Ascending aorta (tissue), 2 donors: ENCODE measurements around the gene KRTAP9-3. TPM values are rescaled to one million over a fixed set of nuclear protein-coding genes. Genes with fewer than 3 reads are reported as not detected.
"Not testable (repeated sequence)": the region's sequence is repeated elsewhere in the genome, so short reads cannot be mapped to it uniquely, and the experiment has no call there.

Experiments used
- DNase-seq, 2 donors: peaks; one replicate each; pipeline ENCODE4 v3.0.0-alpha.2; 2019; ENCODE audit warnings: low spot score in 2 of 2
- H3K27ac ChIP-seq, 2 donors: fragments of 200-600 bp; sonication (generic); one replicate each; pipeline ENCODE4 v1.5.1; 2016 to 2017; ENCODE audit warnings: mild to moderate bottlenecking in 1 of 2
- H3K27me3 ChIP-seq: fragments of 200-600 bp; sonication (generic); one replicate; pipeline ENCODE4 v1.5.1; 2017
- H3K36me3 ChIP-seq, 2 donors: fragments of 200-600 bp; sonication (generic); one replicate each; pipeline ENCODE4 v1.5.1; 2016
- H3K4me1 ChIP-seq, 2 donors: fragments of 200-600 bp; sonication (generic); one replicate each; pipeline ENCODE4 v1.5.1; 2016 to 2017; ENCODE audit warnings: mild to moderate bottlenecking in 1 of 2
- H3K4me3 ChIP-seq, 2 donors: fragments of 200-600 bp; sonication (generic); one replicate each; pipeline ENCODE4 v1.5.1; 2016 to 2017; ENCODE audit warnings: mild to moderate bottlenecking in 1 of 2
- H3K9me3 ChIP-seq, 2 donors: fragments of 200-600 bp; sonication (generic); one replicate each; pipeline ENCODE4 v1.5.1; 2016
- intact Hi-C: fragments of 100-400 bp; cut with DNase I; formaldehyde crosslinking; loops from one replicate; pipeline ENCODE4 v1.15.1; 2023
- total RNA-seq: library from RNA; depleted of rRNA; stranded (reverse); fragments of >200 nt; gene quantifications from one replicate; pipeline ENCODE4 v1.1.0, GENCODE V29; 2016
- TF ChIP-seq, protein P1 (sequence below), 3 experiments: fragments of 200-600 bp in 2 of 3; fragments of 450-650 bp in 1 of 3; sonication (generic) in 2 of 3; IDR thresholded peaks; one replicate each; pipeline ENCODE4 v1.5.1; 2016 to 2019; ENCODE audit warnings: antibody characterized with exemption in 3 of 3, mild to moderate bottlenecking in 1 of 3, moderate library complexity in 1 of 3

KRTAP9-3 gene
- total RNA-seq, 1 donor from 2014 or later = not detected

DNA sequence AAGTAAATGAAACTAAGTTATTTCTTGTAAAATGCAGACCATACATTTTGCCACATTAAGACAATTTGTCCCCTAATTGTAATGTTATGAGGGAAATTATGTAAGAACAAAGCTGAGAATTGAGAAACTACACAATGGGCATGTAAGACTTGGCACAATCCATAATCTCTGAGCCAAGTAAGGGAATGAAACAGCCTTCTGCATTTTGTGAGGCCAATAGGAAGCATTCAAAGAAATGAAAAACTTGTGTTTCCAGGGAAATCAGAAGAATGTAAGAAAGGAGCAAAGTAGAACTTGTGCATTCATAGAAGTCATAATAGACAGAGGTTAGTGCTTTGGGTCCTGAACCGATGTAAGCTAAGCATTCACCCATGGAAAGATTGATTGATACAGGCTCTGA, 19.0 kb downstream of the KRTAP9-3 start:
- H3K4me3 ChIP-seq = no peak overlapping the region
- no peaks in the 10 kb centered on the region for H3K36me3 ChIP-seq
- no peaks in the 10 kb centered on the region for H3K27me3 ChIP-seq
- H3K27ac ChIP-seq = no peak overlapping the region
- no peaks in the 10 kb centered on the region for H3K9me3 ChIP-seq
- DNase-seq = no peak
- no peaks in the 10 kb centered on the region for H3K4me1 ChIP-seq
- intact Hi-C loops = no loop called here
- TF ChIP-seq, protein P1, sequence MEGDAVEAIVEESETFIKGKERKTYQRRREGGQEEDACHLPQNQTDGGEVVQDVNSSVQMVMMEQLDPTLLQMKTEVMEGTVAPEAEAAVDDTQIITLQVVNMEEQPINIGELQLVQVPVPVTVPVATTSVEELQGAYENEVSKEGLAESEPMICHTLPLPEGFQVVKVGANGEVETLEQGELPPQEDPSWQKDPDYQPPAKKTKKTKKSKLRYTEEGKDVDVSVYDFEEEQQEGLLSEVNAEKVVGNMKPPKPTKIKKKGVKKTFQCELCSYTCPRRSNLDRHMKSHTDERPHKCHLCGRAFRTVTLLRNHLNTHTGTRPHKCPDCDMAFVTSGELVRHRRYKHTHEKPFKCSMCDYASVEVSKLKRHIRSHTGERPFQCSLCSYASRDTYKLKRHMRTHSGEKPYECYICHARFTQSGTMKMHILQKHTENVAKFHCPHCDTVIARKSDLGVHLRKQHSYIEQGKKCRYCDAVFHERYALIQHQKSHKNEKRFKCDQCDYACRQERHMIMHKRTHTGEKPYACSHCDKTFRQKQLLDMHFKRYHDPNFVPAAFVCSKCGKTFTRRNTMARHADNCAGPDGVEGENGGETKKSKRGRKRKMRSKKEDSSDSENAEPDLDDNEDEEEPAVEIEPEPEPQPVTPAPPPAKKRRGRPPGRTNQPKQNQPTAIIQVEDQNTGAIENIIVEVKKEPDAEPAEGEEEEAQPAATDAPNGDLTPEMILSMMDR (IDR thresholded peaks at IDR 0.05) = no peak

DNA sequence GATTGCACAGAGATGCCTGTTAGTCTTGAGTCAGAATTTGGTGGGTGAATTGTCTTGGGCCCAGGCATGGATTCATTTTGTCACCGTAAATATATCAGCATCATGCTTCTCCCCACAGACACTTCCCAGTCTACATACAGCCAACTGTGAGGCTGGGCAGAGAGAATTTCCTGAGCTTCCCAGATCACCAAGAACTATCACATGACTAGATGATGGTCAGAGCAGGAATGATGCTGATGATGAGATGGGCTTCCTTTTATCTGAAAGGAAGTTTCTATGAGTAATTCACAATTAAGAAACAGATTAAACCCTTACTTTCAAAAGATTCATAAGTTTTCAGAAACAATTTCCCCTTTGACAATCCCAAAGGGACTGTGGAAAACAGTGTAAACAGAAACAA, 22.6 kb downstream of the KRTAP9-3 start:
- H3K27me3 ChIP-seq = no peaks in the 10 kb centered on the region
- H3K36me3 ChIP-seq = no peaks in the 10 kb centered on the region
- intact Hi-C loops = no loop called here
- TF ChIP-seq, protein P1 (IDR thresholded peaks at IDR 0.05) = no peak
- H3K4me3 ChIP-seq = no peak overlapping the region
- no peaks in the 10 kb centered on the region for H3K4me1 ChIP-seq
- H3K9me3 ChIP-seq = no peaks in the 10 kb centered on the region
- H3K27ac ChIP-seq = no peak overlapping the region
- DNase-seq = no peak

DNA sequence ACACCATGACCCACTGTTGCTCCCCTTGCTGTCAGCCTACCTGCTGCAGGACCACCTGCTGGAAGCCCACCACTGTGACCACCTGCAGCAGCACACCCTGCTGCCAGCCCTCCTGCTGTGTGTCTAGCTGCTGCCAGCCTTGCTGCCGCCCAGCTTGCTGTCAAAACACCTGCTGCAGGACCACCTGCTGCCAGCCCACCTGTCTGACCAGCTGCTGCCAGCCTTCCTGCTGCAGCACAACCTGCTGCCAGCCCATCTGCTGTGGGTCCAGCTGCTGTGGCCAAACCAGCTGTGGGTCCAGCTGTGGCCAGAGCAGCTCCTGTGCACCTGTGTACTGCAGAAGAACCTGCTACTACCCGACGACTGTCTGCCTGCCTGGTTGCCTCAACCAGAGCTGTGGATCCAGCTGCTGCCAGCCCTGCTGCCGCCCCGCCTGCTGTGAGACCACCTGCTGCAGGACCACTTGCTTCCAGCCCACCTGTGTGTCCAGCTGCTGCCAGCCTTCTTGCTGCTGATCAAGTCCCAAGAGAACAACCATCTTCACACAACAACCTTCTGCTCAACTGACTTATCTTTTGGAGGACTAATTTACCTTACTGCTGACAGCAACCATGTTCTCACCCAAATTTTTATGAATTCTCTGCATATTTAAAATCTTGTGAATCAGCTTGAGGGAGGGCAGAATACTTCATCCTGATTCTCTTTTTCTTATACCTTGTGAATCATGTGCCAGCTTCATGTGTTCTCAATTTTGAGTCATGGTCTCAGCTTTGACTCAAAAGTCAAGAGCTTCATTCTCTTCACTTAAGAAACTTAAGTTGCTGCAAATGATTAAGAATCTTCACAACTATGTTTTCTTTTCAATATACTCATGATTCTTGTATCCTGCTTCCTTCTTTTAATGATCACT, 23.4 kb downstream of the KRTAP9-3 start, which contains the start of gene KRTAP9-9:
Gene KRTAP9-9 (plus strand): TSS at position 4 of the 910 bp plus-strand sequence.
- H3K9me3 ChIP-seq, H3K27ac ChIP-seq, H3K4me3 ChIP-seq, H3K36me3 ChIP-seq, DNase-seq, intact Hi-C loops, H3K4me1 ChIP-seq, H3K27me3 ChIP-seq: not testable (repeated sequence)

DNA sequence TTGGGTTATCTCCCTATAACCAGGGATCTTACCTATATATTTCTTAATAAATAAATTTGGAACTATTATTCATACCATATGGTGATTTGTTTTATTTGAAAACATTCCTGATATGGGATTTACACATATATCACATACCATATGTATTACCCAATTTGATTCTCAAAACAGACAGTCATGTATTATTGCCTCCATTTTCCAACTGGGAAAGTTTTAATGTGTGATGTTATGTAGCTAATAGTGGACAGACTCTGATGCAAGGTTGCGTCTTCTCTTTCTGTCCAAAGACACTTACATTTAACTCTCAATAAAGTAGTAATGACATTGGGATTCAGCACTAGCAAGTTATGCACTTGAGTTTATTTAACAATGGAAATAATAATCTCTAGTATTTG, 24.0 kb downstream of the KRTAP9-3 start:
- no peak for DNase-seq
- intact Hi-C loops = no loop called here
- TF ChIP-seq, protein P1 (IDR thresholded peaks at IDR 0.05) = no peak

DNA sequence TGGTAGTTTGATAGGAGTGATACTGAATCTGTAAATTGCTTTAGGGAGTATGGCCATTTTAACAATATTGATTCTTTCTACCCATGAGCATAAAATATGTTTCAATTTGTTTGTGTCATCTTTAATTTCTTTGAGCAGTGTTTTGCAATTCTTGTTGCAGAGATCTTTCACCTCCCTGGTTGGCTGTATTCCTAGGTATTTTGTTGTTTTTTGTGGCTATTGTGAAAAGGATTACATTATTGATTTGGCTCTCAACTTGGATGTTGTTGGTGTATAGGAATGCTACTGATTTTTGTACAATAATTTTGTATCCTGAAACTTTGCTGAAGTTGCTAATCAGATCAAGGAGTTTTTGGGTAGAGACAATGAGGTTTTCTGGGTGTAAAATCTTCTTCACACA, 26.2 kb downstream of the KRTAP9-3 start:
- H3K36me3 ChIP-seq = no peaks in the 10 kb centered on the region

More for the DNA sequence above, 24.0 kb downstream of the KRTAP9-3 start:
- Histone ChIP-seq H3K4me1 (no peaks in the 10 kb centered on the region), H3K9me3 (no peaks in the 10 kb centered on the region), H3K4me3 (no peak overlapping the region), H3K27me3 (no peaks in the 10 kb centered on the region), H3K27ac (no peak overlapping the region), H3K36me3 (no peaks in the 10 kb centered on the region)

DNA sequence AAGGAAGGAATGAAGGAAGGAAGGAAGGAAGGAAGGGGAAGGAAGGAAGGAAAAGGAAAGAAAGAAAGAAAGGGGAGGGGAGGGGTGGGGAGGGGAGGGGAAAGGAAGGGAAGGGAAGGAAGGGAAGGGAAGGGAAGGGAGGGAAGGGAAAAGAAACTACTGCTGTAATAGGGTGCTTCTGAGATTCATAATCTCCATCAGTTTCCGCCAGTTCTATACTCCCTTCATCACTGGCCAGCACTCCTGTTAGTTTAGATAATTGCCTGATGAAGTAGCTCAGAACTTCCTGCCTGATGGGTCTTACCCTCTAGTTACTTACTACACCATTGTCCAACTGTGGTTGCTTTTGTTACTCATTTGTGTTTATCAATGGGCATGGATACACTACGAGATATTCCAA, 31.0 kb downstream of the KRTAP9-3 start:
- TF ChIP-seq, protein P1 (IDR thresholded peaks at IDR 0.05) = no peak
- intact Hi-C loops = no loop called here
- Histone ChIP-seq H3K27me3 (no peaks in the 10 kb centered on the region), H3K36me3 (no peaks in the 10 kb centered on the region), H3K4me3 (no peak overlapping the region), H3K9me3 (no peaks in the 10 kb centered on the region), H3K4me1 (no peaks in the 10 kb centered on the region), H3K27ac (no peak overlapping the region)
- no peak for DNase-seq

More for the DNA sequence above, 26.2 kb downstream of the KRTAP9-3 start:
- no peak overlapping the region for H3K4me3 ChIP-seq
- H3K27ac ChIP-seq = no peak overlapping the region
- no peaks in the 10 kb centered on the region for H3K9me3 ChIP-seq
- DNase-seq = no peak
- TF ChIP-seq, protein P1 (IDR thresholded peaks at IDR 0.05) = no peak
- intact Hi-C loops = no loop called here
- H3K4me1 ChIP-seq = no peaks in the 10 kb centered on the region
- no peaks in the 10 kb centered on the region for H3K27me3 ChIP-seq
